DOHH2 (cell line): Measurements from ENCODE around the gene TPM1.

Source experiments
- H3F3A ChIP-seq: fragments of 200-600 bp; sonication (generic), shearing (Covaris generic); 2 replicates; pipeline ENCODE4 v1.6.0; 2016; ENCODE audit warnings: antibody characterized with exemption, mild to moderate bottlenecking; ENCODE audit not compliant: control insufficient read depth, insufficient read depth
- H3K27ac ChIP-seq: fragments of 200-600 bp; sonication (generic); 2 replicates; pipeline ENCODE4 v1.5.1; 2014; ENCODE audit warnings: low read depth, mild to moderate bottlenecking, low read length, moderate library complexity
- H3K27me3 ChIP-seq: fragments of 200-600 bp; sonication (generic); 2 replicates; pipeline ENCODE4 v1.6.1; 2014; ENCODE audit warnings: mild to moderate bottlenecking, low read length, mixed read lengths; ENCODE audit not compliant: control insufficient read depth
- H3K36me3 ChIP-seq: fragments of 200-600 bp; sonication (generic); 2 replicates; pipeline ENCODE4 v1.6.1; 2014; ENCODE audit warnings: mild to moderate bottlenecking, low read length, moderate library complexity, mixed read lengths; ENCODE audit not compliant: control insufficient read depth
- H3K4me1 ChIP-seq: fragments of 200-600 bp; sonication (generic); 2 replicates; pipeline ENCODE4 v1.6.1; 2014; ENCODE audit warnings: mild to moderate bottlenecking, low read length, mixed read lengths; ENCODE audit not compliant: control insufficient read depth
- H3K4me2 ChIP-seq: fragments of 200-600 bp; sonication (generic); 2 replicates; pipeline ENCODE4 v1.6.0; 2014; ENCODE audit warnings: mild to moderate bottlenecking, low read length, moderate library complexity
- H3K4me3 ChIP-seq: fragments of 200-600 bp; sonication (generic); 2 replicates; pipeline ENCODE4 v1.5.1; 2014; ENCODE audit warnings: mild to moderate bottlenecking, low read length, mixed read lengths
- H3K79me2 ChIP-seq: fragments of 200-600 bp; sonication (generic); 2 replicates; pipeline ENCODE4 v1.6.1; 2014; ENCODE audit warnings: mild to moderate bottlenecking, low read length, mixed read lengths; ENCODE audit not compliant: control insufficient read depth
- H3K9me2 ChIP-seq: fragments of 200-600 bp; sonication (generic); replicated peaks from 2 replicates; pipeline ENCODE4 v1.6.1; 2014; ENCODE audit warnings: mild to moderate bottlenecking, low read length, mixed read lengths; ENCODE audit not compliant: control insufficient read depth
- H3K9me3 ChIP-seq: fragments of 200-600 bp; sonication (generic); 2 replicates; pipeline ENCODE4 v1.6.1; 2014; ENCODE audit warnings: antibody characterized with exemption, low read length, mixed read lengths; ENCODE audit not compliant: control insufficient read depth, insufficient read depth
- H4K20me1 ChIP-seq: fragments of 200-600 bp; sonication (generic); 2 replicates; pipeline ENCODE4 v1.6.0; 2014; ENCODE audit warnings: low read depth, mild to moderate bottlenecking, antibody characterized with exemption, low read length, moderate library complexity; ENCODE audit not compliant: control insufficient read depth, insufficient read depth
- EZH2phosphoT487 ChIP-seq: fragments of 200-600 bp; sonication (generic); IDR thresholded peaks from 2 replicates; pipeline ENCODE4 v1.6.1; 2017; ENCODE audit warnings: borderline replicate concordance, mild to moderate bottlenecking, antibody characterized with exemption, low read length, moderate library complexity, mixed read lengths
- TF ChIP-seq, protein P1 (sequence below): fragments of 200-600 bp; sonication (generic); IDR thresholded peaks from one replicate; pipeline ENCODE4 v1.5.1; 2014; ENCODE audit warnings: antibody characterized with exemption, mild to moderate bottlenecking, low read depth, low read length; ENCODE audit not compliant: poor library complexity, severe bottlenecking

Gene TPM1

DNA sequence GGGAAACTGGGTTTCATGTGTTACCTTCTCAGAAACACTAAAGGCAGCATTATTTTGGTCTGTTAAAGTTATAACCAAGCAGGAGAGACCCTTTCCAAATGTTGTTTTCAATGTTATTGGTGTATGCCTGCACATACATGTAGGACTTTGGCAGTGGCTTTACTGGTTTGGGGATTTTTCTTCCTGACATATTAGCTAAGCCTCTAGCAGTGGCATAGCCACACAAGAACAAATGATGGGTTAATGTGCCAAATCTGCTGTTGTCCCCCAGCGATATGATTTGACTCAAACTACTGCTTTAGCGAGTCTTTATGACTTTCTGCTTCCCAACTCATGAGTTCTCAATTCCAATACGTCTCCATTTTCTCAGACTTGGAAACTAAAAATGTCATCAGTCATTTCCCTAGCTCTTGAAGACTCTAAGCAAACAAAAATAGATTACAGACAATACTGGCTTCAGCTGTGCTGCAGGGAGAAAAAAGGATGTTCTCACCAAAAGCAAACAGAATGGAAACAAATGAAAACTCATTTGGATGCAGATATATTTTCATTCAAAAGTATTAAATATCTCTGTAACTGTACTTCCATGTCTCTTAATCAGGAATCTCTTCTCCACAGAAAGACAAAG is 29.6 kb downstream of the TPM1 start:
- H3K27ac ChIP-seq = no peak overlapping the region
- H3K36me3 ChIP-seq = no peaks in the 10 kb centered on the region
- H3K79me2 ChIP-seq = no peaks in the 10 kb centered on the region
- H3K4me3 ChIP-seq = no peak overlapping the region
- H3K4me1 ChIP-seq = no peaks in the 10 kb centered on the region
- H3K9me2 ChIP-seq = no peaks in the 10 kb centered on the region
- H3K27me3 ChIP-seq = peaks cover 16% of the 10 kb centered on the region
- no peaks in the 10 kb centered on the region for H3K9me3 ChIP-seq
- H3F3A ChIP-seq = no peaks in the 10 kb centered on the region
- TF ChIP-seq EZH2phosphoT487 = no peak
- TF ChIP-seq, protein P1, sequence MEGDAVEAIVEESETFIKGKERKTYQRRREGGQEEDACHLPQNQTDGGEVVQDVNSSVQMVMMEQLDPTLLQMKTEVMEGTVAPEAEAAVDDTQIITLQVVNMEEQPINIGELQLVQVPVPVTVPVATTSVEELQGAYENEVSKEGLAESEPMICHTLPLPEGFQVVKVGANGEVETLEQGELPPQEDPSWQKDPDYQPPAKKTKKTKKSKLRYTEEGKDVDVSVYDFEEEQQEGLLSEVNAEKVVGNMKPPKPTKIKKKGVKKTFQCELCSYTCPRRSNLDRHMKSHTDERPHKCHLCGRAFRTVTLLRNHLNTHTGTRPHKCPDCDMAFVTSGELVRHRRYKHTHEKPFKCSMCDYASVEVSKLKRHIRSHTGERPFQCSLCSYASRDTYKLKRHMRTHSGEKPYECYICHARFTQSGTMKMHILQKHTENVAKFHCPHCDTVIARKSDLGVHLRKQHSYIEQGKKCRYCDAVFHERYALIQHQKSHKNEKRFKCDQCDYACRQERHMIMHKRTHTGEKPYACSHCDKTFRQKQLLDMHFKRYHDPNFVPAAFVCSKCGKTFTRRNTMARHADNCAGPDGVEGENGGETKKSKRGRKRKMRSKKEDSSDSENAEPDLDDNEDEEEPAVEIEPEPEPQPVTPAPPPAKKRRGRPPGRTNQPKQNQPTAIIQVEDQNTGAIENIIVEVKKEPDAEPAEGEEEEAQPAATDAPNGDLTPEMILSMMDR = no peak
- no peaks in the 10 kb centered on the region for H4K20me1 ChIP-seq
- no peak overlapping the region for H3K4me2 ChIP-seq

- Histone ChIP-seq H3K4me3 (no peak overlapping the region), H3K9me3 (no peaks in the 10 kb centered on the region), H3K4me2 (no peak overlapping the region), H3K27ac (no peak overlapping the region), H3K36me3 (no peaks in the 10 kb centered on the region), H3K27me3 (peaks cover 20% of the 10 kb centered on the region), H3K79me2 (no peaks in the 10 kb centered on the region), H3F3A (no peaks in the 10 kb centered on the region), H4K20me1 (no peaks in the 10 kb centered on the region), H3K9me2 (no peaks in the 10 kb centered on the region), H3K4me1 (no peaks in the 10 kb centered on the region)
- TF ChIP-seq, protein P1 = no peak
- TF ChIP-seq EZH2phosphoT487 = no peak
Measured at GRCh38 chr15:63072809-63073277, 30.3 kb downstream of the TPM1 start.

DNA sequence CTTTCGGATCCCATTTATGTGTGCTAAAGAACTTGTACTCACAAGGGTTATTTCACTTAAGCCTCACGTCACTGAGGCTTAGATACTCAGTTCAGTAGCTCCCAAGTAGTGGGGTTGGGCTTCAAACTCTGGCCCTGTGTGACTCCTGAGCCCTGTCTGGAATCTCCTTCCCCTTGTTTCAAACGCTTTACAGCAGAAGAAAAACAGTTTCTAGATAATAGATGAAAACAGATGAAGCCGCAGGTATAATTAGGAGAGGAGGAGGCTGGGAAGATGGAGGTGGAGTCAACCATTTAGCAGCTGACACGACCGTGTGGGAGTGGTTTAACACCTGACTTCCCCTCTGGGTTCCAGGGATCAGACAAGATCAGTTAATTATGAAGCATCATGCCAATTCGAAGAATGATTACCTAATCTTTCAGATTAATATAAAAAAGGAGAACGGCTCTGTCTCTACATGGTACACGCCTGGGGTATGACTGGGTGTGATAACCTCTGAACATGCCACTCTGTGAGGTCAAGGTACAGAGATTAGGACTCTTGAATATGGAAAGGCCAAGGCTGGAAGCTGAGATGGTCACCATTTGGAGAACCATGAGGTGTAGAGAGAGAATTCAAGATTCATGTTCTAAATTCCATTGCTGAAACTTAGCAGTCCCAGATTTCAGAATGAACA is 31.1 kb downstream of the TPM1 start:
- Histone ChIP-seq H3K4me1 (no peaks in the 10 kb centered on the region), H4K20me1 (no peaks in the 10 kb centered on the region), H3K9me2 (no peaks in the 10 kb centered on the region), H3F3A (no peaks in the 10 kb centered on the region), H3K27ac (no peak overlapping the region), H3K4me3 (no peak overlapping the region), H3K36me3 (no peaks in the 10 kb centered on the region), H3K4me2 (no peak overlapping the region), H3K9me3 (no peaks in the 10 kb centered on the region), H3K79me2 (no peaks in the 10 kb centered on the region), H3K27me3 (peaks cover 21% of the 10 kb centered on the region)
- TF ChIP-seq, protein P1 = no peak
- TF ChIP-seq EZH2phosphoT487 = no peak
